ENCODE measurements around the gene SRSF12.

Gene SRSF12

DNA sequence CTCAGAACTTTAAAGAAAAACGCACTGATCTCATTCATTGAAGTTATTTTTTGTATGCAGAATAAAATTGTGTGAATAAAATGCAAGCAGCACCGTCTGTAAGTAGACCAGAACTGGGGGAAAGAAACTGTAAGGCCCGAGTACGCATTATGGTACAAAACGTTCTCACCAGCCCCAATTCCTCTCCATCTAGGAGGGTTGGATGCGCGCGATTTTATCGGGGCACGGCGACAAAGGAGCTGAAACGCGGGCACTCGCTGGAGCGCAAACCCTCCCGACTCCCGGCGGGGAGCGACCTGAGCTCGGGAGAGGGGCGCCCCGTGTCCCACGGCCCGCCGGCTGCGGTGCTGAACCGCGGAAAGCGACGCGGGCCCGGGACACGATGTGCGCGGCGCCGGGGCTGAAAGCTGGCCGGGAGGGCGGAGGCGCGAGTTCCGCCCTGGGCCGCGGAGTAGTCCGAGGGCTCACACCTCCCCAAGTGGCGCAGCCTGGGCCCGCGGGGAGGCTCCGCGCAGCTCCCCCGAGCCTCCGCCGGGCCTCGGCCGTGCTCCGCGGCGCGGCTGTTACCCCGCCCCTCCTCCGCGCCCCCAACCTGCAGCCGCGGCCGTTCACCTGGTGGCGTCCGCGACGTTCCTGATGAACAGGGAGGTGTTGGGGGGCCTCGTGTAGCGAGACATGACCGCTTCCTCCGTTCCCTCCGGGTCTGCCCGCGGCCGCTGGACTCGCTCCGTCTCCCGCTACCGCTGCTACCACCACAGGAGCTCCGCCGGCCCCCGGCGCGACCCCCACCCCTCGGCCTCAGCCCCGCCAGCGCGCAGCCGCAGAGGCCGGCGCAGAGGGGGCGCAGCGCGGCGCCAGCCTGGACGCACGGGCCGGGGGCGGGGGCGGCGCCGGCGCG lies at the start of gene SRSF12:
Gene SRSF12 (minus strand): TSS at position 861 of the 898 bp plus-strand sequence. CDS start 184 bp downstream, at position 677.
- DNase-seq (ENCODE audit: low read depth in 3 of 3) = peak; percentile 7 to 23 (median 8)

DNA sequence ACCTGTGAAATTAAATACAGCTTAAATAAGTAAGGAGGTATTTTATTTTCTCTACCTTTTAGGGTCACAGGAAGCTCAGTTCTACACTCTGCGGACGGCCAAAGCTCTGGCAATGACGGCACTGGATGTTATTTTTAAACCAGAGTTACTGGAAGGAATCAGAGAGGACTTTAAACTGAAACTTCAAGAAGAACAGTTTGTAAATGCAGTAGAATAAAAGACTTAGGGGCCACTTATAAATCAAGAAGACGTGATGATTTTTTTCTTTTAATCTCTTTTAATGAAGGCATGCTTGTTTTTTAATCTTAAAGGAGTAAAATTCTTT lies 44.1 kb upstream of the SRSF12 start:
- no peak for DNase-seq (ENCODE audit: low read depth in 3 of 3)

DNA sequence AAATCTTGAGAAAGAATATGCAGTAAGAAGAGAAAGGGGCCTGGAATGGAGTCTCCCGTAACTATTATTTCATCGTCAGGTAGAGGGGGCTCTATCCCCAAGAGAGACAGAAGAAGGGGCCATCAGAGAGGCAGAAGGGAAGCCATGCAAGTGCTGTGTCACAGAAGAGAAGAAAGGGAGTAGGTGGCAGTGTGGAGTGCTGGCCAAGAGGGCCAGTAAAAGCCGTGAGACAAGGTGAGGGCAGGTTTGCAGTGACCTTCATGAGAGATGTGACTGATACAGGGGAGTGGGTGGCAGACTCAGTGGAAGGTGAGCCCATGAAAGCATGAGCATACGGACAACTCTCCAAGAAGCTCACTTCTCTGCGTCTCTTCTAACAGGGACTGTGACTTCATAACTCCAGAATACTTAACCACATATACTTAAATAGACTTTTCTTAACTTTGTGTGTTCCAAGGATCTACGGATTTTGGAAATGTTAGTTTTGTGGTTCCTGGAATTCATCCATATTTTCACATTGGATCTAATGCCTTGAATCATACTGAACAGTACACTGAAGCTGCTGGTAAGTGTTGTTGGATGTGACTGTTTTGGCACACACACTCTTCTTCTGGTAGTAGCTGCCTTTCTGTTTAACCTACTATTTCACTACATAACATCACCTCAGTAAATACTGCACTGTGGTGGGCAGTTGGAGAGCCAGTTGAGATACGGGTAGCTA lies 43.6 kb upstream of the SRSF12 start:
- DNase-seq (ENCODE audit: low read depth in 3 of 3) = no peak

DNA sequence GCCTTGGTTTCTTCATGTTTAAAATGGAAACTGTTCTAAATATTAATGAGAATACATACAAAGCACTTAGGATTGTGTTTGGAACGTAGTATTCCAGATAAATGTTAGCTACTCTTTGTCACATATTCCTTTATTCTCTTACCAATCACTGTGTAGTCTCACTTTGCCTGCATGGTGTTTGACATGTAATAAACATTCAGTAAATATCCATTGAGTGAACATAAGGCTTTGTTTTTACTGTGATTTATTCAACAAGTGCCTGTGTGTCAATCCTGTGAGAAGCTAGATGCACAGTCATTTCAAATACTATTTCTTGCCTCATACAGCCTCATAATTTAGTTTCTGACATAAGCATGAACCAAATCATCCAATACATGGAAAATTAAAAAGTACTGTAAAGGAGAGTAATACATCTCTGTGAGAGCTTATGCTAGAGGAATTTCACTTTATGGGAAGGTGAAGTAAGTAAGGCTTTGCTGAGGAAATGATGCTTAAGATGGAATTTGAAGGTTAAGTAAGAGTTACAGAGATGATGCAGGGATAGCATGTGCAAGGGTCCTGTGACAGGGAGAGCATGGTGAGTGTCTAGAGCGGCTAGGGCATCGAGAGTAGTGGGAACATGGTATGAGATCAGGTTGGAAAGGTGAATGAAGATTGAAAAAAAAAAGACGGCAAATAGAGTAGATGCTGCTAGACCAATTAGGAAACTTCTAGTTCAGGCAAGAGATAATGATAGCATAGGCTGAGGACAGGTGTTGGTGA lies 42.6 kb upstream of the SRSF12 start:
- no peak for DNase-seq (ENCODE audit: low read depth in 3 of 3)

DNA sequence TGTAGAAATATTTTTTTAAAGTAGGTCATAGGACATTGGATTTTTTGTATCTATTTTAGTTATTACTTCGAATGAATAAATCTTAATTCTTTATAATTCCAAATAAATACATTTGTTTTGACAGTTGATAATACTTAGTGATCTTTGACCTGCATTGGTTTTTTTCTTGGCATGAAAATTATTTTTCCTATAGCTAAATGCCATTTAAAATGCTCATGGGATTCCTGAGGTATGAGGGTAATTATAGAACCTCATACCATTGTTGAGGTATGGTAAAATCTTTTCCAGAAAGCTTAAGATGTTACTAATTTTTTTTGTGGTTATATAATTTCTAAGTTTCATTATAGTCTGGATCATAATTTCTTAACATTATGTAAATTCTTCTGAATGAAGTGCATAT lies 36.3 kb upstream of the SRSF12 start:
- DNase-seq (ENCODE audit: low read depth in 3 of 3) = no peak

DNA sequence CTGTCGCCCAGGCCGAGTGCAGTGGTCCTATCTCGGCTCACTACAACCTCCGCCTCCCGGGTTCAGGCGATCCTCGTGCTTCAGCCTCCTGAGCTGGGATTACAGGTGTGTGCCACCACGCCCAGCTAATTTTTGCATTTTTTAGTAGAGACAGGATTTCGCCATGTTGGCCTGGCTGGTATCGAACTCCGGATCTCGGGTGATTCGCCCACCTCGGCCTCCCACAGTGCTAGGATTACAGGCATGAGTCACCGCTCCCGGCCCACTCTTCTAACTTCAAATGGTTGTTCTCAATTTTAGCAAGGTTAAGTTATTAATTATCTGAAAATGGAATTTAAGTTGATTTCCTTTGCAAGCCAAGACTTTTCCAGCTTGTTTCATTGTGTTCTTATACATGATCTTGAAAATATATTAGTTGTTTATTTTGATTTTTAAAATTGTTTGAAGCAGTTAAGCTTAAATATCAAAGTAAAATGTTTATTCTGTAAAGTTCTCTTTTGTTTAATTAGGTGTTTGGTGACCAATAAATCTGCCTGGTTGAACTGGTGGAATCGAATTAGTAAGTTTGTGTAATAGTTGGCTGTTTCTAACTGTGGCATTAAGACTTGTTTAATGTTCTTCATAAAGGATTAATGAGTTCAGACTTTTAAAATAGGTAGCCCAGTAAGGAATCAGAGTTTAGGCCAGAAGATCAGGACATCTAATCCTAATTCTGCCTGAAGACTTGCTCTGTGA lies 30.3 kb upstream of the SRSF12 start:
- peak in 1 of 3 experiments; percentile 13 for DNase-seq (ENCODE audit: low read depth in 3 of 3)

DNA sequence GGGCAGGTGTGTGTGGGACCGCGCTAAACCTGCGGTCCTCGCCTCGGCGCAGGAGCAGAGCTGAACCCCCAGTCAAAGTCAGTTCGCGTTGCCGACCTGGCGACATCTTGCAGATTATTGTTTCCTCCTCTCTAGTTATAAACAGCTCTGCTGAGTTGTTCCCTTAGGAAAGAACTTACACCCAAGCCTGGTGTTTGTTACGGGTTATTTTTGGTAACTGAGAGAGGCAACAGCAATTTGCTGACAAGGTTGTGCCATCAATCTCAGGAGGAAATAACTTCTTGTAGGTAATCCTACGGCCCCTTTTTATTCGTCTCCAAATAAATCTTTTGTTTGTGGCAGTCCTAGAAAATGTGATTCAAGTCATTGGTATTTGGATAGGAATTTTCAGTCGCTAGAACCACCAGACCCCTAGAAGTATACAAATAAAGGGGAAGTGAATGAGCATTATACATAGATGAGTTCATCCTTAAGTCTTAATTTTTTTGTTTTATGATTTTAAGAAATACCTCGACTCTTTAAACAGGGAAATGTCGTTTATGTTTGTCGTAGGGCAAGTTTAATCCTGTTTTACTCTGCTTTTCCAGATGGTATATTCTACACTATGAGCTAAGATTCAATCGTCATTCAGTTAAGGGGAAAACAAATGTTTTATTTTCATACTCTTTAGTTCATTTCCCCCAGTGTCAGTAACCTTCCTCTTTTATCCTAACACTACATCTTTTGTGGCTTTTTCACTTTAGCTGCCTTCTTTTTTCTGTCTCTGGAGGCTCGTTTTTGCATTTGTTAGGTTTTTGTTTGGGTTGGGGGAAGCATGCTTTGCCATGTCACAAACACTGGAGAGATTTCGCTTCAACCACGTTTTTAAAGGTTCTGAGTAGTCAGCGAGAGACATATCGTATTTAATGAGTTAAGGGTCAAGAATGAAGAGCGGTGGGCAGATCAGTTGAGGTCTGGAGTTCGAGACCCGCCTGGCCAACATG lies 29.1 kb upstream of the SRSF12 start:
- DNase-seq (ENCODE audit: low read depth in 3 of 3) = peak in 1 of 3 experiments; percentile 20

DNA sequence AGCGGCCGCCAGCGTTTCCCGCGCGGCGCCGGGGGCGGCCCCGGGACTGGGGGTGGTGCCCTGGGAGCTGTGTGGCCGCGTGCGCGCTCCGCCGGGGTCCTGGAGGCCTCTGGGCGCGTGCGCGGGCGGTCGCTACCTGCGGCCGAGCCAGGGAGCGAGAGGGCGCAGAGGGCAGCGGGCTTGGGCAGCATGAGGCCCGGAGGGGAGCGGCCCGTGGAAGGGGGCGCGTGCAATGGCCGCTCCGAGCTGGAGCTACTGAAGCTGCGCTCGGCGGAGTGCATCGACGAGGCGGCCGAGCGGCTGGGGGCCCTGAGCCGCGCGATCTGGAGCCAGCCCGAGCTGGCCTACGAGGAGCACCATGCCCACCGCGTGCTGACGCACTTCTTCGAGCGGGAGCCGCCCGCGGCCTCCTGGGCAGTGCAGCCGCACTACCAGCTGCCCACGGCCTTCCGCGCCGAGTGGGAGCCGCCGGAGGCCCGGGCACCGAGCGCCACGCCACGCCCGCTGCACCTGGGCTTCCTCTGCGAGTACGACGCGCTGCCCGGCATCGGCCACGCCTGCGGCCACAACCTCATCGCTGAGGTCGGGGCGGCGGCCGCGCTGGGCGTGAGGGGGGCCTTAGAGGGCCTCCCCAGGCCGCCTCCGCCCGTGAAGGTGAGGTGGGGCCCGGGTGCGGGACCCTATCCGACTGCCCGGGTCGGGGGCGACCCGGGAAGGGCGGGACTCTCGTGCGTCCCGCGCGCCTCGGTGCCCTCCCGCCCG lies 28.3 kb upstream of the SRSF12 start, which contains the start of gene PM20D2:
Gene PM20D2 (plus strand): TSS at position 100 of the 762 bp plus-strand sequence. CDS start 90 bp downstream, at position 190.
- peak; percentile 38 to 51 (median 49) for DNase-seq (ENCODE audit: low read depth in 3 of 3)

DNA sequence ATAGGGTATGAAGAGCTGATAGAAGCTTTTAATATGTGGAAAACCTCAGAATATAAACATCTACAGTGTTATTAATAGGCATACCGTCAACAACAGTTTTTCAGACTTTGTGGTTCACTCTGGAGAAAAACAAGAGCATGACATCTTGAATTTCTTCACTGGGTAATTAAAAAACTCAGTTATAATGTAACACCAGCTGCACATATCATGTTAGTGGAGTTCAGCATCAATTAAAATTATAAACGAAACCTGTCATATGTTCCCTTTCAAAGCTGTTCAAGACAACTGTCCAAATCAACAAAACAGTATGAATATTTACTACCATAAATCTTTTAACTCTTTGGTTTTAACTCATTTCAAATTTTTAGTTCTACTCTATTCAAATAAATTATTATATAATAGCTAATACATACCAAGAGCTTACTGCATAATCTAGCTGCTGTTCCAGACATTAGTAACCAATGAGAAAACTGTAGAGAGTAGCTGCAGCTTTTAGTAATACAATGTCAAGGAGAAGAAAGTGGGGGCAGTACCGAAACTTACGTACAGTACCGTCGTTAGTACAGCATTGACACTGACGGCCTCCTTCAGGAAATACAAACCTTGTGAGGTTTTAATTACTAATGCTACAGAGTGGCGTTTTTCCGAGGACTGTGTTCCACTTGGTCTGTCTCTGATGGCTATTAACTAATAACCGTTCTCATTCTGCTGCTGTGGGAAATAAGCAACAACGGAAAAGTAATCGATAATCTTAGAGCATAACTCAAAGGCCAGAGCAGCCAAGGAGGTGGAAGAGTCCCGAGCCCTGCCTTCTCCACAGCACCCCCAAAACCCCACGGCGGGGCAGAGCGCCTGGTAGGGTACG lies 27.5 kb upstream of the SRSF12 start:
- peak in 1 of 3 experiments; percentile 1 for DNase-seq (ENCODE audit: low read depth in 3 of 3)

DNA sequence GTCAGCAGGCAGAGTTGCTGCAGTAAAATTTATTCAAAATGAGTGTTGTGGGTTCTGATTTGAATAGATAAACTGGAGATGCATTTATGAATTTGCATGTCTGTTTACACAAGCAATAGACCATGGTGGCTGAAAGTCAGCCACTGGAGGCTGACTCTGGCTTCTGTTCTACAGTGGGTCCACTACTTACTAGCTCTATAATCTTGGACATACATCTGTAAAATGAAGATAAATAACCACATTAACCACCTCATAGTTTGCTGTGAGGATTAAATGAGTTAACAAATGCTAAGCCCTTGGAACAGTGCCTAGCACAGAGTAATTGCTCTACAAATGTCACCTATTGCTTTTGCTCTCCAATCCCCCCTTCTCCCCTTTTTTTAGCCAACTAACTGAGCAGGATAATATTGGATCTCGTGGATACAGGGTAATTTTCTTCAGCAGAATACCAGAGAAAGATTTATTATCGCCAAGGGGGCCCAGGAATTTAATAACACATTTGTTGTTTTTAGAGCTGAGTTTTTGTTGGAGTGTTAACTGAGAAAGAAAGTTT lies 26.6 kb upstream of the SRSF12 start:
- DNase-seq (ENCODE audit: low read depth in 3 of 3) = no peak

DNA sequence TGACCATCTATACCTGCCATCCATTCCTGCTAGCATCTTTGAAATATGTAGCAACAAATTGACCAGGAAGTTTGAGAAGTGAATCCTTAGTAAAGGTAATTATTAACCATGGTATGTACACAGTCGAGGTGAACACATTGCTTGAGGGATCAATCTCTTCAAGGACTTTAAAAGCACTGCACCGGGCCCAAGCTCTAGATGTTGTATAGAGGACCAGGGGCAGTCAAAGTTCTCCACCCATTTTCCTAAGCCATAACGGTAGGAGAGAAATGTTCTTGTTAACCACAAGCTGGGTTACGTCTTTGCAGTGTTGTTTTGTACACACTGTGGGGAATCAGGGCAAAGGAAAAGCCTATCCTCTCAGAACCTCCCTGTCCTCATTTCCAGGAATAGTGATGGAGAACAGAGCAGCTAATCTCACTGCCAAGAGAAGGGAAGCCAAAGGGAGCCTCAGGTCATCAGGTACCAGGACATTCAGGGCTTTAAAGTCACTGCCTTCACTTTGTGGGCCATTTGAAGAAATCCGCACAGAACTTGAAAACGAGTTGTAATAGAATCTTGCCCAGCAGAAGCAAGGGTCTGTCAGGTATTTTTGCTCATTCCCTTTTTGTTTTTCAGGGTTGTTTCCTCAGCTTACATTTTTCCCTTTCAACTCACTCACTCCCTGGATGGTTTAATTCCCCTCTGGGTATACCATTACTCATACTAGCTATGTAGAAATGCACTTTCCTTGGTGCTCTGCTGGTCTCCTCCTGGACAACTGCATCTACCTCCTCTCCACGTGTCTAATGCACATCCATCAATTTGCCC lies 22.7 kb upstream of the SRSF12 start:
- no peak for DNase-seq (ENCODE audit: low read depth in 3 of 3)

DNA sequence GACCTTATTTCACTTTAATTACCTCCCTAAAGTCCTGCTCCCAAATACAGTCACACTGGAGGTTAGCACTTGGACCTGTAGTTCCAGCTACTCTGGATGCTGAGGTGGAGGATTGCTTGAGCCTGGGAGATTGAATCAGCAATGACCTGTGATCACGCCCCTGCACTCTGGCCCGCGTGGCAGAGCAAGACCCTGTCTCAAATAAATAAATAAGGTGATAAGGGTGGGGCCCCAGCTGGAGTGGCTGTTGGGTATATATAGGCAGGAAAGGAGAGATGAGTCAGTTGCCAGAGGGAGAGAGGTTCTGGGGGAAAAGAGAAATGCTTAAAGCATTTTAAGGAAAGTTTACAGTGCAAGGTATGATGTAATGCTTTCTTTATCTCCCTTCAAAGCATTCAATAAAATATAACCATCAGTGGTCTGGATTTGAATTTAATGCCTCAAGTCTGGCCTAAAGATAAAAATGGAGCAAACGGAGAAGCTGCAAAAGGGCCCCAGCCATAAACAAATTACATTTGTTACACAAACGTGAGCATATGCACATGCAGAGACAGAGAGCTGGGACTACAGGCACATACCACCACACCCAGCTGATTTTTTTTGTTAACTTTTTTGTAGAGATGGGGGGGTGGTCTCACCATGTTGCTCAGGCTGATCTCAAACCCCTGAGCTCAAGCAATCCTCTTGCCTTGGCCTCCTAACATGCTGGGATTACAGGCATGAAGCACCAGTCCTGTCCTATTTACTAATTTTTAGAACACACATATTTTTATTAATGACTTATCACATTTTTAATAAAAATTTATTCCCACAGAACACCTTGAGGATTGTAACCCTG lies 21.9 kb upstream of the SRSF12 start:
- no peak for DNase-seq (ENCODE audit: low read depth in 3 of 3)

DNA sequence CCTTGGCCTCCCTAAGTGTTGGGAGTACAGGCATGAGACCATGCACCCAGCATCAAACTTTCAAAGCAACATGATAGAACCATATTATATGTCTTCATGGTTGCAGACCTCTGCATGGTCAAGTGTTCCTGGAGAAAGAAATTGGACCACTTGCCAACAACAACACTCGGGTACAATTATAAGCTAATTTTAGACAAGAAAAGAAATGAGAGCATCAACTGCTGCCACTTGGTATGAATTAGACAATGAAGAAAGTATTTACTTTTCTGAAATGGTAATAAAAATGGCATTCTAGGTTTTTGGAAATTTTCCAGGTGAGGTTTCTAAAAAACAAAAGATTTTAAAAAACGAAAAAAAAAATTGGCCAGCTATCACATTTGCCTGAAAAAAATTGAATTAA lies 20.3 kb upstream of the SRSF12 start:
- no peak for DNase-seq (ENCODE audit: low read depth in 3 of 3)

DNA sequence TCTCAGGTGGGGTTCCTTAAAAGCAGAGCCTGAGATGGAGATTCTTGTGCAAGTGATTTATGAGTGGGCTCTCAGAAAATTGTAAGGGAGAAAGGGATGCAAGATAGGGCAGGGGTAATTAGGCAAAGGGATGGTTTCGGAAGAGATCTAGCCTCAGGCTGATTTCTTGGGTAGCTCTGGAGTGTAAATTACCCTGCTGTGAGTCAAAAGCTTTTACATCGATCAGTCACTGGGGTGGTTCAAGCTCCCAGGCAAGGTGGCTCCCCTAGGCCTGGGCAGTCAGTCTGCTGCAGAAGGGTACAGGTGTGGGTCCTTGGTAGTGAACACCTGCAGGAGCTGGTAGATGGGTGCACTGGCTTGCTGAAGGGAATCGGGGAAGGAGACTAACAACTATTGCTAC lies 16.9 kb upstream of the SRSF12 start:
- no peak for DNase-seq (ENCODE audit: low read depth in 3 of 3)

DNA sequence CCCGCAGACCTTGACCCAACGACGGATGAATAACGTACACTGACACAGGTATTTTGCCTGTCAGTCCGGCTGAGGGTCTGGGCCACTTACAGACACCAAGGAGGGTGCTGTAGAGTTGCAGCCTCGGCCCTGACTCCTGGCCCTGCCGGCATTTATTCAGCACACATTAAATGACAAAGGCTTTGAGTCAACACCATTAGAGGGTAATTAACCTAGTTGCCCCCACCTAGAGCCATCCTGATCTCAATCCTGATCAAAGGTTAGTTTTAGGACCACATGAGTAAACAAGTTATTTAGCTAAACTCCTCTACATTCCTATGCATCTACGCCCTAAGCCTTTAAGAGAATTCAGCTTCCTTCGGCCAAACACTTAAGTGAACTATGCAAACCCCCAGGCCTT lies 16.1 kb upstream of the SRSF12 start:
- no peak for DNase-seq (ENCODE audit: low read depth in 3 of 3)

DNA sequence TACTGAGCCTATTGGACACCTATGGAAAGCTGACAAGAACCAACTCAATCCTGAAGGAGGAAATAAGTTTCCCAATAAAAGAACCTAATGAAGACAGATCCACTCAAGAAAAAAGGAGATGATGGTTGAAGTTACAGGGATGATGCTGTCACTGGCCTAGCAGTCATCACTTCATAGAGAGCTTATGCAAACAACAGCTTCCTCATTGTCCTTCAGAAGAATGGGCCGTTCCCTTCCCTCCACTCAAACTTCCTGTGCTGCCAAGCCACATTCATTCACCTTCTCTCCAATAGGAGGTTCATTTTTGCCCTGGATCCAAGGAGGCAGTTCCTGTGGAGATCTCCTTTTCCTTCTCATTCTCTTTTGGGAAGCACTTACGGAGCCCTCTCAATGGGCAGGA lies 14.2 kb upstream of the SRSF12 start:
- no peak for DNase-seq (ENCODE audit: low read depth in 3 of 3)
